ENCODE measurements around the gene KRTAP19-8. TPM values are rescaled to one million over a fixed set of nuclear protein-coding genes. Genes with fewer than 3 reads are reported as not detected.

KRTAP19-8 gene
- total RNA-seq, 1 donor from 2014 or later = not detected

DNA sequence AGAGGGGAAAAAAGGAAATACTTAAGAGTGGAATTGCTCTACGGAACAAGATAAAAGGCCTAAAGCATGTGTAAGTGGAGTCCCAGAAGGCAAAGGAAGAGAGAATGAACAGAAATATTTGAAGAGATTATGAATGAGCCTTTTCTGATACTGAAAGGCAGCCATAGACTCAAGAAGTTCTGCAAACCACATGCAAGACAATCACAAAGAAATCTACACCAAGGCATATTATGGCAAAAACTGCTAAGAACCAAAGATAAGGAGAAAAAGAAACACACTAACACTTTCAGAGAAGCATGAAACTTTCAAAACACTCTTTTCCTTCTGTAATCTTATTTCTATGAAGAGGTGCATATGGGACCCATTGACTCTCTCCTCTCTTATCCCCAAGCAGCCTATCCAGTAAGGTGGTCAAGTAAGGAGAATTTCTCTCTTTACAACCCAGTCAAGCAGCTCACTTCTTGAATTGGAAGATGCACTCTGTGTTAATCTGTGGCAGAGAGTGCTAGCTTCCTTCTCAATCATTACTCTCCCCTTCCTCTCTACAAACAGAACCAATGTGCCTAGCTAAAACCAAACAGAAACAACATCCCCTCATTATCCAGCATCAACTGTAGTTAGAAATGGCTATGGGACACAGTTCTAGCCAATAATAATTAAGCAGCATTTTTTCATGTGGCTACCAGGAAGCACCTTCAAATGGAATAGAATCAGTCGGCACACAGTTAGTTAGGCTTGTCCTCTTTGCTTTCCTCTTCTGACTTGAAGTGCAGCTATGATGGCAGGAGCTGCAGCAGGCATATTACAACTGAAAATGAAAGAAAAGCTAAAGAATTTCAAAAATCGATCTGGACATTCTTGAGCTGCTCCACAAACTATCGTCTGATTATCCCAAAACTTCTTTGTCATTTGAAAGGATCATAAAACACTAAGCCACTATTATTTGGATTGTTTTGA, 25.9 kb downstream of the KRTAP19-8 start:
- no peak for DNase-seq

- no peak for DNase-seq
These were observed 26.9 kb downstream of the KRTAP19-8 start for GRCh38 chr21:31011412-31011811.

DNA sequence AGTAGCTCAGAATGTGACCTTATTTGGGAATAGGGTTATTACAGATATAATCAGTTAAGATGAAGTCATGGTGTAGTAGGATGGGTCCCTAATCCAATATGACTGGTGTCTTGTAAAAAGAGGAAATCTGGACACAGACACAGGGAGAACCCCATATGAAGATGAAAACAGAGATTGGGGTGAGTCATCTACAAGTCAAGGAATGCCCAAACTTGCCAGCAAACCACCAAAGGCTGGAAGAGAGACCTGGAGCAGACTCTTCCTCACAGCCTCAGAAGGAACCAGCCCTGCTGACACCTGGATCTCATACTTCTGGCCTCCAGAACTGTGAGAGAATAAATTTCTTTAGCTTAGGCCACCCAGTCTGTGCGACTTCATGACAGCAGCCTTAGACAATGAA, 29.9 kb downstream of the KRTAP19-8 start:
- DNase-seq = no peak

- no peak for DNase-seq
These were observed 33.3 kb downstream of the KRTAP19-8 start for GRCh38 chr21:31005019-31005418.

DNA sequence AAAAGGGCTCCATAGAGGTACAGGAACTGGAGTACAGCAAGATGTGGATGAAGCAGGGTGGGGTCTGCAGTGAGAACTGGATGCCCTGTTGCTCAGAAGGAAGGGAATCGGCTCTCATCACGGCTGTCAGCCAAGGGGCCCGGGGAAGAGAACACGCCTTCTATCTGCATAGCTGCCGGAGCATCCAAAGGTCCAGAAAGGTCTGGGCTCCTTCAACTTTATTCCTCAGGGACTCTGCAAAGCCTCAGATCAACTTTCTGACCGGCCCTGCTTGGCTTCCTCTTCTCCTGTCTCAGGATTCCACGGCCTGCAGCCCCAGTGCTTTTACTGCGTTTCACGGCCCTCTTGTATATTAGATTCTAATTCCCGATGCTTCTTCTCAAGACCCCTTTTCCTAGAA, 34.8 kb downstream of the KRTAP19-8 start:
- DNase-seq = no peak

GRCh38 chr21:30997541-30997940, 40.7 kb downstream of the KRTAP19-8 start:
- DNase-seq = no peak

GRCh38 chr21:30996728-30997127, 41.5 kb downstream of the KRTAP19-8 start:
- DNase-seq = no peak

DNA sequence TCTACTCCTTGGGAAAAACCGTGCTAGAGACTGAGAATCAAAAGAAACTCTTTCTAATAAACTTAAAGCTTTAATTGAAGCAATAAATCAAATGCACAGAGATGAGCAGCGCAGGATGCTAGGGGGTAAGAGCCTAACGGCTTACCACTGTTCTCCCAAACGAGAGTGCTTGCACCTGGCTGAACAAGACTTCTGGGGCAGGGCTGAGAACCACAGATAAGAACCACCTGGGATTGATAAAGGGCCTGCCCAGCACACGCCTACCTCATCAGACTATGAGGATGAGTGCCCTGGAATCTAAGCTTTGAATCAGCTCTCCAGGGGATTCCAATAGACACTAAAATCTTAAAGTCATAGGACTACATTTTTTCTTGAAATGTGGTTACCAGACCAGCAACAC, 43.3 kb downstream of the KRTAP19-8 start:
- no peak for DNase-seq

- DNase-seq = no peak
These were observed 47.6 kb downstream of the KRTAP19-8 start for GRCh38 chr21:30990514-30991262.

DNA sequence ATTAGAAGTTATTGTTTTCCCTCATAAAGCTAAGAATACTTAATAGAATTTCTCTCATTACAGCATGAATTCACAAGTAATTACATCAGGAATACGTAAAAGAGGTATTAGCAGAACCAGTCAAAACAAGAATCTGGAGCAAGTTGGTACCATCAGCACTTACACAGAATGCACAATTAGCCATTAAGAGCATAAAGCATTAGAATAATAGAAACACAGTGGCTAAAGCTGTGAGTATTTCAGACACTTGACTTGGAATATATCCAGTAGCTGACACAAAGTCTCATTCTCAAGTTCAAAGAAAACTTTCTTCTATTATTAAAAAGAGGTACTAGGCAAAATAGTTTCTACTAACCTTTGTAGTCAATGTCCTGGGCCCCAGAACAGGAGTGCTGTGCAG, 49.6 kb downstream of the KRTAP19-8 start:
- DNase-seq = no peak

Other genes starting within 250 kb of the KRTAP19-8 start
- gene KRTAP8-1, start 225.2 kb downstream of the KRTAP19-8 start, total RNA-seq = 2.5 TPM
- 3.4 TPM for gene KRTAP7-1, start 208.7 kb downstream of the KRTAP19-8 start, total RNA-seq
- 25.4 TPM for gene KRTAP11-1, start 156.9 kb downstream of the KRTAP19-8 start, total RNA-seq

Measured in skin of body (tissue), 2 donors.